Neural cell (in vitro differentiated cells): ENCODE measurements around the gene GFPT1. TPM values are rescaled to one million over a fixed set of nuclear protein-coding genes. Genes with fewer than 3 reads are reported as not detected.

ENCODE experiments used
- H2AFZ ChIP-seq: fragments of 200-600, 300-800 bp; sonication (generic), shearing (Covaris generic); 2 replicates; pipeline ENCODE4 v1.6.0; 2014; ENCODE audit warnings: low read depth, mild to moderate bottlenecking, antibody characterized with exemption, low read length, moderate library complexity
- H3F3A ChIP-seq: fragments of 200-600 bp; shearing (Covaris generic); 2 replicates; pipeline ENCODE4 v1.6.1; 2016; ENCODE audit warnings: mild to moderate bottlenecking, moderate library complexity, mixed read lengths, antibody characterized with exemption, low read length; ENCODE audit not compliant: insufficient read depth, poor library complexity, severe bottlenecking
- H3K27ac ChIP-seq: fragments of 200-600, 300-800 bp; sonication (generic), shearing (Covaris generic); 2 replicates; pipeline ENCODE4 v1.5.1; 2014; ENCODE audit warnings: mild to moderate bottlenecking, low read length, moderate library complexity
- H3K27me3 ChIP-seq: fragments of 300-800, 200-600 bp; sonication (generic), shearing (Covaris generic); 2 replicates; pipeline ENCODE4 v1.6.0; 2014; ENCODE audit warnings: mild to moderate bottlenecking, low read depth, low read length, moderate library complexity; ENCODE audit not compliant: insufficient read depth
- H3K36me3 ChIP-seq: fragments of 300-800, 200-600 bp; sonication (generic), shearing (Covaris generic); 2 replicates; pipeline ENCODE4 v1.5.1; 2014; ENCODE audit warnings: mild to moderate bottlenecking, antibody characterized with exemption, low read length, moderate library complexity; ENCODE audit not compliant: insufficient read depth
- H3K4me2 ChIP-seq: fragments of 300-800, 200-600 bp; sonication (generic), shearing (Covaris generic); 2 replicates; pipeline ENCODE4 v1.6.0; 2014; ENCODE audit warnings: mild to moderate bottlenecking, low read length
- H3K4me3 ChIP-seq: fragments of 300-800, 200-600 bp; sonication (generic), shearing (Covaris generic); 2 replicates; pipeline ENCODE4 v1.5.1; 2014; ENCODE audit warnings: mild to moderate bottlenecking, low read length, moderate library complexity
- H3K79me2 ChIP-seq: fragments of 200-600 bp; shearing (Covaris generic); replicated peaks from 2 replicates; pipeline ENCODE4 v1.6.0; 2014; ENCODE audit warnings: mild to moderate bottlenecking, low read length, moderate library complexity; ENCODE audit not compliant: insufficient read depth
- H3K9ac ChIP-seq: fragments of 300-800, 200-600 bp; sonication (generic), shearing (Covaris generic); 2 replicates; pipeline ENCODE4 v1.6.1; 2016; ENCODE audit warnings: mild to moderate bottlenecking, low read length, mixed read lengths
- H3K9me2 ChIP-seq: fragments of 200-600 bp; shearing (Covaris generic); 2 replicates; pipeline ENCODE4 v1.6.1; 2016; ENCODE audit warnings: mild to moderate bottlenecking, low read length, mixed read lengths; ENCODE audit not compliant: insufficient read depth
- H3K9me3 ChIP-seq: fragments of 200-600, 300-800 bp; sonication (generic), shearing (Covaris generic); 2 replicates; pipeline ENCODE4 v1.6.1; 2016; ENCODE audit warnings: mild to moderate bottlenecking, mixed run types, low read length, moderate library complexity, mixed read lengths
- H4K20me1 ChIP-seq: fragments of 200-600 bp; shearing (Covaris generic); 2 replicates; pipeline ENCODE4 v1.6.1; 2016; ENCODE audit warnings: mild to moderate bottlenecking, mixed run types; ENCODE audit not compliant: insufficient read depth
- CTCF ChIP-seq: fragments of 450-650 bp; IDR thresholded peaks from 2 replicates; pipeline ENCODE4 v1.5.1; 2014; ENCODE audit warnings: antibody characterized with exemption, mild to moderate bottlenecking, moderate library complexity; ENCODE audit not compliant: poor library complexity, severe bottlenecking
- EP300 ChIP-seq: fragments of 450-650 bp; conservative IDR thresholded peaks from 2 replicates; pipeline ENCODE4 v1.6.1; 2014; ENCODE audit warnings: antibody characterized with exemption, mild to moderate bottlenecking, moderate library complexity; ENCODE audit not compliant: poor library complexity, severe bottlenecking
- EZH2 ChIP-seq: fragments of 200-600, 300-800 bp; shearing (Covaris generic), sonication (generic); IDR thresholded peaks from 2 replicates; pipeline ENCODE4 v1.6.1; 2014; ENCODE audit warnings: antibody characterized with exemption, low read length, borderline replicate concordance, mild to moderate bottlenecking; ENCODE audit not compliant: insufficient read depth, poor library complexity, severe bottlenecking
- MXI1 ChIP-seq: fragments of 450-650 bp; conservative IDR thresholded peaks from 2 replicates; pipeline ENCODE4 v1.6.1; 2014; ENCODE audit warnings: antibody characterized with exemption, mild to moderate bottlenecking; ENCODE audit not compliant: poor library complexity, severe bottlenecking
- POLR2AphosphoS5 ChIP-seq: IDR thresholded peaks from 2 replicates; pipeline ENCODE4 v1.6.1; 2012
- RAD21 ChIP-seq: fragments of 450-650 bp; conservative IDR thresholded peaks from 2 replicates; pipeline ENCODE4 v1.6.1; 2014; ENCODE audit warnings: antibody characterized with exemption, mild to moderate bottlenecking, moderate library complexity
- SMC3 ChIP-seq: fragments of 450-650 bp; conservative IDR thresholded peaks from 2 replicates; pipeline ENCODE4 v1.6.1; 2014; ENCODE audit warnings: antibody characterized with exemption, mild to moderate bottlenecking, moderate library complexity; ENCODE audit not compliant: poor library complexity
- TAF1 ChIP-seq: IDR thresholded peaks from 2 replicates; pipeline ENCODE4 v1.6.1; 2012; ENCODE audit warnings: low read depth
- polyA plus RNA-seq: library from polyadenylated mRNA; depleted of rRNA; stranded (reverse); fragments of >200 nt; gene quantifications from 2 replicates; pipeline ENCODE4 v1.2.3, GENCODE V29; 2014
- TF ChIP-seq, protein P1 (sequence below): IDR thresholded peaks from 2 replicates; pipeline ENCODE4 v1.6.1; 2012; ENCODE audit warnings: borderline replicate concordance

Gene GFPT1
- polyA plus RNA-seq, 1 donor from 2014 or later: 39.4 TPM

DNA sequence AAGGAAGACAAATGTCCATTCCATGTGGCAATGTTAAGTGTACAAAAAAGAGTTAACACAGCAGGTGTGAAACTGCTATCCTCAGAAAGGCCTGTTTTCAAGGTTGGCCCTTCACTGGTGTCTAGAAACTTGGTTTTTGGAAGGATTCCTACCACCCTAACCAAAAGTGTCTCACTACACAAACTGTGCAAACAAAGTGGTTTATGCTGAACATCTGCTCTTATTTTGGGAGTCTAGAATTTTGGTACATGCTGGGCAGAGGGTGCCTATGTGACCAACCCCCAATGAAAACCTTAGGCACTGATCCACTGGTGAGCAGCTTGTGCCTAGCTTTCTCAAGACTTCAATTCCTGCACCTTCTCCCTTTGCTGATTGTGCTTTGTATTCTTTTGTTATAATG is 14.3 kb downstream of the GFPT1 start:
- Histone ChIP-seq H2AFZ (no peak overlapping the region), H3K27ac (no peak overlapping the region), H3K9me3 (no peaks in the 10 kb centered on the region), H3K79me2 (peaks cover 5% of the 10 kb centered on the region), H3K27me3 (no peaks in the 10 kb centered on the region), H3K9me2 (no peaks in the 10 kb centered on the region), H3F3A (no peaks in the 10 kb centered on the region), H3K4me2 (no peak overlapping the region), H3K9ac (no peak overlapping the region), H3K4me3 (no peak overlapping the region), H3K36me3 (no peaks in the 10 kb centered on the region), H4K20me1 (no peaks in the 10 kb centered on the region)
- TF ChIP-seq TAF1 (no peak), RAD21 (no peak), MXI1 (no peak), POLR2AphosphoS5 (no peak), SMC3 (no peak), CTCF (no peak), EP300 (no peak), EZH2 (no peak)
- TF ChIP-seq, protein P1, sequence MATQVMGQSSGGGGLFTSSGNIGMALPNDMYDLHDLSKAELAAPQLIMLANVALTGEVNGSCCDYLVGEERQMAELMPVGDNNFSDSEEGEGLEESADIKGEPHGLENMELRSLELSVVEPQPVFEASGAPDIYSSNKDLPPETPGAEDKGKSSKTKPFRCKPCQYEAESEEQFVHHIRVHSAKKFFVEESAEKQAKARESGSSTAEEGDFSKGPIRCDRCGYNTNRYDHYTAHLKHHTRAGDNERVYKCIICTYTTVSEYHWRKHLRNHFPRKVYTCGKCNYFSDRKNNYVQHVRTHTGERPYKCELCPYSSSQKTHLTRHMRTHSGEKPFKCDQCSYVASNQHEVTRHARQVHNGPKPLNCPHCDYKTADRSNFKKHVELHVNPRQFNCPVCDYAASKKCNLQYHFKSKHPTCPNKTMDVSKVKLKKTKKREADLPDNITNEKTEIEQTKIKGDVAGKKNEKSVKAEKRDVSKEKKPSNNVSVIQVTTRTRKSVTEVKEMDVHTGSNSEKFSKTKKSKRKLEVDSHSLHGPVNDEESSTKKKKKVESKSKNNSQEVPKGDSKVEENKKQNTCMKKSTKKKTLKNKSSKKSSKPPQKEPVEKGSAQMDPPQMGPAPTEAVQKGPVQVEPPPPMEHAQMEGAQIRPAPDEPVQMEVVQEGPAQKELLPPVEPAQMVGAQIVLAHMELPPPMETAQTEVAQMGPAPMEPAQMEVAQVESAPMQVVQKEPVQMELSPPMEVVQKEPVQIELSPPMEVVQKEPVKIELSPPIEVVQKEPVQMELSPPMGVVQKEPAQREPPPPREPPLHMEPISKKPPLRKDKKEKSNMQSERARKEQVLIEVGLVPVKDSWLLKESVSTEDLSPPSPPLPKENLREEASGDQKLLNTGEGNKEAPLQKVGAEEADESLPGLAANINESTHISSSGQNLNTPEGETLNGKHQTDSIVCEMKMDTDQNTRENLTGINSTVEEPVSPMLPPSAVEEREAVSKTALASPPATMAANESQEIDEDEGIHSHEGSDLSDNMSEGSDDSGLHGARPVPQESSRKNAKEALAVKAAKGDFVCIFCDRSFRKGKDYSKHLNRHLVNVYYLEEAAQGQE: no peak

DNA sequence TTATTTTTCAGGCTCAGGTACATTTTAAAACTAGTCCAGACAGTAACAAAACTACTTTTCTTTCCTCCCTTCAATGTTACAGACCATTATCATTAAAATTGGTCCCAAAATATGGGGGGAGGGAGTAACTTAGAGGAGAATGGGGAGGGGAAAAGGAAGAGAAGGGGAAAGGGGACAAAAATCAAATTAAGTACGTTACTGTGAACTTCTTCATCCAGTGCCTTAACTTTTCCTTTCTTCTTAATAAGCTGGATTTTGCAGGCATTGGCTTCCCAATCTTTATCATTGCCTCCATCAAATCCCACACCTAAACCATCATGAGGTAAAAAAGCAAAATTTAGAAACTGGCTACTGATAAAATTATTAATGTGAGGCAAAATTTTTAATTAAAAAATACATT is 17.2 kb downstream of the GFPT1 start:
- Histone ChIP-seq H3K27ac (no peak overlapping the region), H3K36me3 (no peaks in the 10 kb centered on the region), H3K4me3 (no peak overlapping the region), H3K27me3 (no peaks in the 10 kb centered on the region), H3K9me2 (no peaks in the 10 kb centered on the region), H3K4me2 (no peak overlapping the region), H4K20me1 (no peaks in the 10 kb centered on the region), H3K9me3 (no peaks in the 10 kb centered on the region), H3K79me2 (peaks cover 4% of the 10 kb centered on the region), H3K9ac (no peak overlapping the region), H2AFZ (no peak overlapping the region), H3F3A (no peaks in the 10 kb centered on the region)
- TF ChIP-seq POLR2AphosphoS5 (no peak), EZH2 (no peak), SMC3 (no peak), RAD21 (no peak), TAF1 (no peak), MXI1 (no peak), CTCF (no peak), EP300 (no peak)
- TF ChIP-seq, protein P1: no peak
